ENCODE results near the gene KSR2. TPM values are rescaled to one million over a fixed set of nuclear protein-coding genes. Genes with fewer than 3 reads are reported as not detected.

The KSR2 gene
- total RNA-seq, 1 donor from 2014 or later: not detected

- no peak for DNase-seq (ENCODE audit: low spot score)
- H3K9me3 Mint-ChIP-seq (ENCODE audit: low read depth): peaks cover 2% of the 10 kb centered on the region
- TF ChIP-seq CTCF (IDR thresholded peaks at IDR 0.05): no peak
- H3K4me1 Mint-ChIP-seq (ENCODE audit: low read depth): no peaks in the 10 kb centered on the region
- no peak overlapping the region for H3K4me3 Mint-ChIP-seq (ENCODE audit: unreplicated experiment)
- H3K27me3 Mint-ChIP-seq (ENCODE audit: low read depth): peaks cover 26% of the 10 kb centered on the region
- H3K27ac Mint-ChIP-seq (ENCODE audit: unreplicated experiment): no peak overlapping the region
- H3K36me3 Mint-ChIP-seq (ENCODE audit: low read depth): peaks cover 1% of the 10 kb centered on the region
Measured at GRCh38 chr12:117453961-117454360, 514.8 kb downstream of the KSR2 start.

GRCh38 chr12:117452112-117452511 is 516.7 kb downstream of the KSR2 start:
- no peak overlapping the region for H3K4me3 Mint-ChIP-seq (ENCODE audit: unreplicated experiment)

GRCh38 chr12:117450209-117450608 is 518.6 kb downstream of the KSR2 start:
- Mint-ChIP-seq H3K27me3 (ENCODE audit: low read depth) (peaks cover 25% of the 10 kb centered on the region), H3K4me1 (ENCODE audit: low read depth) (no peaks in the 10 kb centered on the region), H3K27ac (ENCODE audit: unreplicated experiment) (no peak overlapping the region), H3K4me3 (ENCODE audit: unreplicated experiment) (no peak overlapping the region), H3K36me3 (ENCODE audit: low read depth) (peaks cover 1% of the 10 kb centered on the region), H3K9me3 (ENCODE audit: low read depth) (peaks cover 2% of the 10 kb centered on the region)
- DNase-seq (ENCODE audit: low spot score): no peak
- no peak for TF ChIP-seq CTCF (IDR thresholded peaks at IDR 0.05)

More at GRCh38 chr12:117452112-117452511, 516.7 kb downstream of the KSR2 start:
- peaks cover 1% of the 10 kb centered on the region for H3K36me3 Mint-ChIP-seq (ENCODE audit: low read depth)
- DNase-seq (ENCODE audit: low spot score): no peak
- no peak overlapping the region for H3K27ac Mint-ChIP-seq (ENCODE audit: unreplicated experiment)
- H3K27me3 Mint-ChIP-seq (ENCODE audit: low read depth): peaks cover 30% of the 10 kb centered on the region
- H3K4me1 Mint-ChIP-seq (ENCODE audit: low read depth): no peaks in the 10 kb centered on the region
- H3K9me3 Mint-ChIP-seq (ENCODE audit: low read depth): peaks cover 2% of the 10 kb centered on the region
- no peak for TF ChIP-seq CTCF (IDR thresholded peaks at IDR 0.05)

GRCh38 chr12:117447665-117448366 is 521.0 kb downstream of the KSR2 start:
- Mint-ChIP-seq H3K27ac (ENCODE audit: unreplicated experiment) (no peak overlapping the region), H3K27me3 (ENCODE audit: low read depth) (peaks cover 26% of the 10 kb centered on the region), H3K9me3 (ENCODE audit: low read depth) (peaks cover 2% of the 10 kb centered on the region), H3K36me3 (ENCODE audit: low read depth) (peaks cover 1% of the 10 kb centered on the region), H3K4me1 (ENCODE audit: low read depth) (no peaks in the 10 kb centered on the region), H3K4me3 (ENCODE audit: unreplicated experiment) (no peak overlapping the region)
- no peak for DNase-seq (ENCODE audit: low spot score)
- TF ChIP-seq CTCF (IDR thresholded peaks at IDR 0.05): no peak

- H3K9me3 Mint-ChIP-seq (ENCODE audit: low read depth): no peaks in the 10 kb centered on the region
- DNase-seq (ENCODE audit: low spot score): no peak
- H3K4me3 Mint-ChIP-seq (ENCODE audit: unreplicated experiment): no peak overlapping the region
- H3K27me3 Mint-ChIP-seq (ENCODE audit: low read depth): peaks cover 24% of the 10 kb centered on the region
- no peaks in the 10 kb centered on the region for H3K36me3 Mint-ChIP-seq (ENCODE audit: low read depth)
- no peaks in the 10 kb centered on the region for H3K4me1 Mint-ChIP-seq (ENCODE audit: low read depth)
- no peak for TF ChIP-seq CTCF (IDR thresholded peaks at IDR 0.05)
- H3K27ac Mint-ChIP-seq (ENCODE audit: unreplicated experiment): no peak overlapping the region
Measured at GRCh38 chr12:117444781-117445180, 524.0 kb downstream of the KSR2 start.
